ENCODE data around the gene MFAP5.
A peak's percentile ranks its signal among the peaks of the same experiment; 100 is the strongest.
"Not testable (repeated sequence)": the region's sequence is repeated elsewhere in the genome, so short reads cannot be mapped to it uniquely, and the experiment has no call there.

The MFAP5 gene

DNA sequence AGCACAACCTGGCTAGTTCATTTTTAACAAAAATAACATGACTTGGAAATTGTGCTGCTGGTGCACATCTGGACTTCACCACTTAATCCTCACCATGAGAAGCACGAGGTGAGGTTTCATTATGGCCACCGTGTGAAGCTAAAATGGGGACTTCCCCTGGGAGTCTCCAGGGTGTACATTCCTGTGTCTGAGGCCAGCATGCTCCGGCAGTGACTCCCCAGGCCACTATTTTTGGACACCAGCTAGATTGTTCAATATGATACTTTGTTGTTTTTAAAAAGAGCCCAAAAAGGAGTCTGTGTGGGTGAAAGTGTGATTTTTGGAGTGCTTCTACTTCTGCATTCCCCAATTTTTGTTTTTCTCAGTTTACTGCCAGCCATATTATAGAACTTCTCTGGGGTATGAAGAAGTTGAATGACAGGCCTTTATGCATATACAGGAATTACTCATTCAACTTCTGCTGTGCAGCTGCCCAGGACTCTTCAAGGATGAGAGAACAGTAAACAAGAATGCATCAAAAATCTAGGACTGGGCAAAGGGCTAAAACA is 33.1 kb downstream of the MFAP5 start:
- no peak for DNase-seq (ENCODE audit: low read depth)

DNA sequence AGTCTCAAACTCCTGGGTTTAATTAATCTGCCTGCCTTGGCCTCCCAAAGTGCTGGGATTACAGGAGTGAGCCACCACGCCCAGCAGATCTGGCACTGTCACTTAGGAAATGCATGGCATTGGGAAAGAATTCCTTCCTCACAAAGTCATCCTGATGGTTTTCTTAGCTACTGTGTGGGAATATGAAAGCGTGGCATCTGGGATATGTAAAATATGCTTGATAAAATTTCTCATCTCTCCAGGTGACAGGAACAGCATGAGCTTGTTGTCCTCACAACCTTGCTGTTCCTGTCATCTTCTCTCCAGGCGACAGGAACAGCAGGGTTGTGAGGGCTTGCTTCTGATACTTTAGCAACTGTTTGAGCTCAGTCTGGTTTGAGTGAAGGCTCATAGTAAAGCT is 33.9 kb downstream of the MFAP5 start:
- DNase-seq (ENCODE audit: low read depth): no peak

DNA sequence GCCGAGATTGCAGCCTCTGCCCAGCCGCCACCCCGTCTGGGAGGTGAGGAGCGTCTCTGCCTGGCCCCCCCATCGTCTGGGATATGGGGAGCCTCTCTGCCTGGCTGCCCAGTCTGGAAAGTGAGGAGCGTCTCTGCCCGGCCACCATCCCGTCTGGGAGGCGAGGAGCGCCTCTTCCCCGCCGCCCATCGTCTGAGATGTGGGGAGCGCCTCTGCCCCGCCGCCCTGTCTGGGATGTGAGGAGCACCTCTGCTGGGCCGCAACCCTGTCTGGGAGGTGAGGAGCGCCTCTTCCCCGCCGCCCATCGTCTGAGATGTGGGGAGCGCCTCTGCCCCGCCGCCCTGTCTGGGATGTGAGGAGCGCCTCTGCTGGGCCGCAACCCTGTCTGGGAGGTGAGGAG is 37.9 kb downstream of the MFAP5 start:
- not testable (repeated sequence) for DNase-seq (ENCODE audit: low read depth)

DNA sequence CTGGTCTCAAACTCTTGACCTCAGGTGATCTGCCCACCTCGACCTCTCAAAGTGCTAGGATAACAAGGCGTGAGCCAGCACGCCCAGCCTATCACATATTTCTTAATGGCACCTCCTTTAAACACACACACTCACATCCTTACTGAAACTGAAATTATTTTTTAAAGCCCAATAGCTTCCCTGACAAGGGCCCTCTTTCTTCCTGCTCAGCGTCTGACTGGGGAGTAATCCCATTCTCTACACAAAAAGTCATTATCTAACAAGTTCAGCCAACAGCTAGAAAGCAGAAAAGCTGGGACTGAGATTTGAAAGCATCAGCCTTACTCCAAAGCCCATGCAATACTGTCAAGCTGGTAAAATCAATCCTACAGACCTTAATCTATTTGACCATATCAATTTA is 40.0 kb downstream of the MFAP5 start:
- DNase-seq (ENCODE audit: low read depth): no peak

DNA sequence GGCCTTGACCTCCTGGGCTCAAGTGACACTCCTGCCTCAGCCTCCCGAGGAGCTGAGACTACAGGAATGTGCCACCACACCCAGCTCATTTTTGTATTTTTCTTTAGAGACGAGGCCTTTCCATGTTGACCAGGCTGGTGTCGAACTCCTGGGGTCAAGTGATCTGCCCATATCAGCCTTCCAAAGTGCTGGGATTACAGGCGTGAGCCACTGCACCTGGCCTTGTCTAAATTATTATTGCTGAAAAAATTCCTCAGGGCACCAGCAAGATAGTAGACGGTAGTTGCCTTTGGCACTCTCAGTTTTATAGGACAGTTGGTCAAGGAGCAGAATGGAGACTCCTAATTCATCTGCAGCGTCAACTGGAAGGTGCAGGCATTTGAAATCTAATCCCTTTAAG is 47.4 kb downstream of the MFAP5 start:
- no peak for DNase-seq (ENCODE audit: low read depth)

DNA sequence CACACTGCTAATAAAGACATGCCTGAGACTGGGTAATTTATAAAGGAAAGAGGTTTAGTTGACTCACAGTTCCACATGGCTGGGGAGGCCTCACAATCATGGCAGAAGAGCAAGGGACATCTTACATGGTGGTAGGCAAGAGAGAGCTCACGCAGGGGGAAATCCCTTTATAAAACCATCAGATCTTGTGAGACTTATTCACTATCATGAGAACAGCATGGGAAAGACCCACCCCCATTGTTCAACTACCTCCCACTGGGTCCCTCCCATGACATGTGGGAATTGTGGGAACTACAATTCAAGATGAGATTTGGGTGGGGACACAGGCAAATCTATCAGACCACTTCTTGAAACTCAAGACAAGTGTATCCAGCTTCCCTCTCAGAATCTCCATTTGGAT is 48.7 kb downstream of the MFAP5 start:
- DNase-seq (ENCODE audit: low read depth): not testable (repeated sequence)

DNA sequence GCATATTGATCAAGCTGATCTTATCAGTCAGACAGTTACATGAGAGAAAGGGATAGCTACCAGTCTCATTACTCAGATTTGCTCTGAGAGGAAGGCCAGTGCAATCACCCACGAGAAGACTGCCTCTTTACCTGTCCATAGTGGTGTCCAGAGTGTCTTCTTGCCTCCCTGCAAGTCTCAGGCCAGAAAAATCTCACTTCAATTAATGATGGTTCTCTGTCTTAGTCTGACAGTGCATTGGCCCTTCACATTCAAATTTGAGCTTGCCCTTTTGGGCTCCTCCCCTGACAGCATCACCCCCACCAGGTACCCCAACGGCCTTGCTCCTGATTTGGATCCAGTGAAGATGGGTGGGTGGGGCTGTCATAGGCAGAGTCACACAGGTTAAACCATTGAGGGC is 50.0 kb downstream of the MFAP5 start, which contains the start of gene AICDA:
Gene AICDA, minus strand, starts transcription at position 231 of the 400 bp plus-strand sequence. Its CDS starts 92 bp downstream, at position 139.
- no peak for DNase-seq (ENCODE audit: low read depth)

DNA sequence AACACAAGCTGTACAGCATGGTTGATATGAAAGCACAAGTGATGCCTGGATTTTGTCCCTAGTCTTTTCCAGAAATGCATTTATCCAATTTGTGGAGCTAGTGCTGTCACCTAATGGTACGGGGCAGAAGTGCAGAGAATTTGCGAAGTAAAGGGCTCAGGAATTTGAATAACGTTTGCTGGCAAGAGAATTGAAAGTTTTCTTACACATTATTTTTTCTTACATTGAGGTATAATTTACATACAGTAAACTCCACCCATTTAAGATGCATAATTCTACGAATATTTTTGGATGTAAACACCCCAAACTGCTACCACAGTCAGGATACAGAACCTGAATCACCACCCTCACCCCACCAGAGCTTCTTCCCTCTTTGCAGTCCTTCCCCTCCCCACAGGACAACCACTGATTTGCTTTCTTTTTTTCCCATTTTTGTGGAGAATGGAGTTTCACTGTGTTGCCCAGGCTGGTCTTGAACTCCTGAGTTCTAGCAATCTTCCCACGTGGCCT is 53.5 kb downstream of the MFAP5 start:
- peak; percentile 53 for DNase-seq (ENCODE audit: low read depth)

DNA sequence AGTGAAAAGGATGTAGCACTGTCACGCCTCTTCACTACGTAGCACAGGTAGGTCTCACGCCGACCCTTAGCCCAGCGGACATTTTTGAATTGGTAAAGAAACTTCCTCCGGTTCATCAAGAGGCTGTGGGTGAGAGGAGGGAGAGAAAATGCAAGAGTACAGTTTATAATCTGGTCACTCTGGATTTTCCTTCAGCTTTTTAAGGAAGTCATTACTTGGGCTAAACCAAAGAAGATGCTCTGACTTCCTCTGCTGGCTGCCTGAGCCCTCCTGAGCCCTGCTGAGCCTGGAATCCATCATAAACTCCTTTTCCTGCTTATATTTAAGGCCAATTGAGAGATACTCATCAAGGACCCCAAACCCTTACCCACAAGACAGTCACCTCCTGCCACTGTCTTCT is 55.7 kb downstream of the MFAP5 start:
- no peak for DNase-seq (ENCODE audit: low read depth)

DNA sequence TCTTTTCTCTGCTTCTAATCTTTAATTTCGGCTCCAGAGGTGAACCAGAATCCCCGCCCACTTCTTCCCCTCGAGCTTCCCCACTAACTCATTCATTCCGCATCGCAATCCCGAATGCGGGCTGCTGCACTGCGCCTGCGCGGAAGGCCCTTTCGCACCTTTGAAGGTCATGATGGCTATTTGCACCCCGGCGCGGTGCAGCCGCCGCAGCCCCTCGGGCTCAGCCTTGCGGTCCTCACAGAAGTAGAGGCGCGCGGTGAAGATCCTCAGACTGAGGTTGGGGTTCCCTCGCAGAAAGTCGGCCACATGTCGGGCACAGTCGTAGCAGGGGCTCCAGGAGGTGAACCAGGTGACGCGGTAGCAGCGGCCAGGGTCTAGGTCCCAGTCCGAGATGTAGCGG is 57.6 kb downstream of the MFAP5 start:
- DNase-seq (ENCODE audit: low read depth): no peak

DNA sequence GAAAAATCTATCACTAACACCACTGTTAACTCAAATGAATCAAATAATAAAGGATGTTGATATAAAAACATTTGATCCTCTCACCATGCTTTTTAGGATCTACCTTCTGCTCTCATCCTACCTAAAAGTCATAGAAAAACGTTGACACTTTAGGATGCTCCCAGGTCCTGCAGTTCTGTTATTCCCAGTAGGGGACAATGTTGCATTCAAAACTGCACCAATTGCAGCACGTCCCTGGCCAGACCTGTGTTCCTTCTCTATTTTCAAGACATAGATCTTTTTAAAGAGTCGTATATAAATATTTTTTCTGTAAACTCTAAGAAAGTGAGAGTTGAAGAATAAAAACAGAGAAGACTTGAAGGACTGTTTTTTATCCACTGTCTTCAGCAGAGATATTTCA is 58.8 kb downstream of the MFAP5 start:
- no peak for DNase-seq (ENCODE audit: low read depth)

DNA sequence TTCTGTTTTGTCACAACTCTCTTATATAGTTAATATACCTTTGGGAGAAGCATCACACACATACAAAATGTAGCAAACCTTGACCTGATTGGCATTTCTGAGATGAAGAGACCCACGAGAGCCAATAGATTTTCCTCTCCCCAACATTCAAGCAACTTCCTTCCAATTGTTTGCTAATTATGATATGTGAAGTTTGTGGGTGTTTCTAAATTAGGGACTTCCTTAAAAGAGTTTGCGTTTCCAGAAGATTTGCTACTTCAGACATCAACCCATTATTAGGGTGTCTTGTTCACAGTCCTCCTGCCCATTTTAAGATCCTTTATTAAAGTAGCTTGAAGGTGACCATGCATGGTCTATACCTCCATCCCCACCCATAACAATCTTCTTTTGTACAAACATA is 59.3 kb downstream of the MFAP5 start:
- DNase-seq (ENCODE audit: low read depth): no peak

DNA sequence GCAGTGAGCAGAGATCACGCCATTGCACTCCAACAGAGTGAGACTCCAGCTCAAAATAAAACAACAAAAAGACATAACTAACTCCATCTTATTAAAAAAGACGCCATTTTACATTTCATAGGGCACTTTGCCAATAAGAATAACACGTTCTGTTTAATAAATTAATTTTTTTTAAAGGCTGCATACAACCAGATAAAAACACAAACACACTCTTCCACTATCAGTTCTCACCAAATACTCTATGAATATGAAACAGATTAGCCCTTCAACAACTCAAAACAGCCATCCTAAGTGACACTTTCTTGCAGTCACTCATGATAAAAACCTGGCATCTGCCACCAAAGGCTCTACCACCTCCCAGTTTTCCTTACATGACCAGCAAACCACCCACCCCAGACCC is 66.1 kb downstream of the MFAP5 start:
- DNase-seq (ENCODE audit: low read depth): no peak
